Measurements from ENCODE around the gene PTPRA. TPM values are rescaled to one million over a fixed set of nuclear protein-coding genes. Genes with fewer than 3 reads are reported as not detected.

Gene PTPRA
- total RNA-seq, 4 donors from 2014 or later = 18.9 to 32.5 (median 27.3) TPM

GRCh38 chr20:2973574-2973973, 100.3 kb downstream of the PTPRA start:
- intact Hi-C loops (cut with DNase I; ENCODE audit: low total_unique reads) (no loop called here), in situ Hi-C loops (cut with MboI; ENCODE audit: low sequenced_read_pairs in 4 of 4) (no loop called here)
- Histone ChIP-seq H3K36me3 (peaks cover 0 to 3% of the 10 kb centered on the region in 2 donors), H3K4me3 (no peak overlapping the region), H3K27me3 (no peaks in the 10 kb centered on the region), H3K4me1 (no peaks in the 10 kb centered on the region), H3K27ac (no peak overlapping the region), H3K9me3 (no peaks in the 10 kb centered on the region)
- TF ChIP-seq POLR2A (IDR thresholded peaks at IDR 0.05) = no peak
- no peak for TF ChIP-seq CTCF (IDR thresholded peaks at IDR 0.05 in 4 of 5, conservative IDR thresholded peaks at IDR 0.05 in 1 of 5)
- ATAC-seq = no peak
- DNase-seq = no peak

GRCh38 chr20:2978519-2978918, 105.2 kb downstream of the PTPRA start:
- Histone ChIP-seq H3K27me3 (no peaks in the 10 kb centered on the region), H3K9me3 (no peaks in the 10 kb centered on the region), H3K27ac (no peak overlapping the region), H3K4me1 (peaks cover 0 to 5% of the 10 kb centered on the region in 2 donors), H3K4me3 (no peak overlapping the region), H3K36me3 (no peaks in the 10 kb centered on the region)
- TF ChIP-seq POLR2A (IDR thresholded peaks at IDR 0.05) (no peak), CTCF (IDR thresholded peaks at IDR 0.05 in 4 of 5, conservative IDR thresholded peaks at IDR 0.05 in 1 of 5) (no peak)
- DNase-seq (no peak), ATAC-seq (no peak)
- intact Hi-C loops (cut with DNase I; ENCODE audit: low total_unique reads) = no loop called here
- in situ Hi-C loops (cut with MboI; ENCODE audit: low sequenced_read_pairs in 4 of 4) = no loop called here

GRCh38 chr20:2981646-2982045, 108.4 kb downstream of the PTPRA start:
- Histone ChIP-seq H3K27ac (no peak overlapping the region), H3K27me3 (no peaks in the 10 kb centered on the region), H3K36me3 (no peaks in the 10 kb centered on the region), H3K4me3 (no peak overlapping the region), H3K9me3 (no peaks in the 10 kb centered on the region), H3K4me1 (peaks cover 0 to 5% of the 10 kb centered on the region in 2 donors)
- in situ Hi-C loops (cut with MboI; ENCODE audit: low sequenced_read_pairs in 4 of 4) = no loop called here
- no peak for DNase-seq
- ATAC-seq = no peak
- TF ChIP-seq POLR2A (IDR thresholded peaks at IDR 0.05) (no peak), CTCF (IDR thresholded peaks at IDR 0.05 in 4 of 5, conservative IDR thresholded peaks at IDR 0.05 in 1 of 5) (no peak)
- intact Hi-C loops (cut with DNase I; ENCODE audit: low total_unique reads) = loop anchor here (10.0 kb wide), 1 partner anchor 107 kb away; the partner anchor contains the start of gene PTPRA

GRCh38 chr20:2983508-2983907, 110.2 kb downstream of the PTPRA start:
- Histone ChIP-seq H3K27me3 (no peaks in the 10 kb centered on the region), H3K4me1 (peaks cover 0 to 5% of the 10 kb centered on the region in 2 donors), H3K36me3 (peaks cover under 1 to 15% of the 10 kb centered on the region in 2 donors), H3K4me3 (no peak overlapping the region), H3K9me3 (no peaks in the 10 kb centered on the region), H3K27ac (no peak overlapping the region)
- ATAC-seq (no peak), DNase-seq (no peak)
- in situ Hi-C loops (cut with MboI; ENCODE audit: low sequenced_read_pairs in 4 of 4) (no loop called here), intact Hi-C loops (cut with DNase I; ENCODE audit: low total_unique reads) (loop anchor here (10.0 kb wide), 1 partner anchor 109 kb away; the partner anchor contains the start of gene PTPRA)
- TF ChIP-seq POLR2A (IDR thresholded peaks at IDR 0.05) (no peak), CTCF (IDR thresholded peaks at IDR 0.05 in 4 of 5, conservative IDR thresholded peaks at IDR 0.05 in 1 of 5) (no peak)

- Histone ChIP-seq H3K27ac (no peak overlapping the region), H3K4me1 (peaks cover 0 to 5% of the 10 kb centered on the region in 2 donors), H3K9me3 (no peaks in the 10 kb centered on the region), H3K4me3 (no peak overlapping the region), H3K27me3 (no peaks in the 10 kb centered on the region), H3K36me3 (peaks cover 6 to 21% of the 10 kb centered on the region in 2 donors)
- intact Hi-C loops (cut with DNase I; ENCODE audit: low total_unique reads) = loop anchor here (10.0 kb wide), 1 partner anchor 109 kb away; the partner anchor contains the start of gene PTPRA
- ATAC-seq = no peak
- TF ChIP-seq CTCF (IDR thresholded peaks at IDR 0.05 in 4 of 5, conservative IDR thresholded peaks at IDR 0.05 in 1 of 5) (no peak), POLR2A (IDR thresholded peaks at IDR 0.05) (no peak)
- in situ Hi-C loops (cut with MboI; ENCODE audit: low sequenced_read_pairs in 4 of 4) = no loop called here
- no peak for DNase-seq
These were observed 110.8 kb downstream of the PTPRA start for GRCh38 chr20:2984028-2984501.

All from gastrocnemius medialis (tissue), 4 donors.